AG10803 (cell line): ENCODE data around the gene SMIM29.

Experiments
- DNase-seq: peaks from one replicate; pipeline ENCODE4 v3.0.0; 2010; ENCODE audit warnings: low read depth
- H3K4me3 ChIP-seq: 2 replicates; pipeline ENCODE4 v1.5.1; 2011; ENCODE audit warnings: mild to moderate bottlenecking, low read length, control low read depth
- TF ChIP-seq, protein P1 (sequence below): conservative IDR thresholded peaks from 2 replicates; pipeline ENCODE4 v1.5.1; 2011; ENCODE audit warnings: mild to moderate bottlenecking, low read length, control low read depth, inconsistent platforms

The SMIM29 gene

GRCh38 chr6:34226731-34227586, 21.8 kb downstream of the SMIM29 start:
- no peak overlapping the region for H3K4me3 ChIP-seq
- no peak for DNase-seq
- TF ChIP-seq, protein P1, sequence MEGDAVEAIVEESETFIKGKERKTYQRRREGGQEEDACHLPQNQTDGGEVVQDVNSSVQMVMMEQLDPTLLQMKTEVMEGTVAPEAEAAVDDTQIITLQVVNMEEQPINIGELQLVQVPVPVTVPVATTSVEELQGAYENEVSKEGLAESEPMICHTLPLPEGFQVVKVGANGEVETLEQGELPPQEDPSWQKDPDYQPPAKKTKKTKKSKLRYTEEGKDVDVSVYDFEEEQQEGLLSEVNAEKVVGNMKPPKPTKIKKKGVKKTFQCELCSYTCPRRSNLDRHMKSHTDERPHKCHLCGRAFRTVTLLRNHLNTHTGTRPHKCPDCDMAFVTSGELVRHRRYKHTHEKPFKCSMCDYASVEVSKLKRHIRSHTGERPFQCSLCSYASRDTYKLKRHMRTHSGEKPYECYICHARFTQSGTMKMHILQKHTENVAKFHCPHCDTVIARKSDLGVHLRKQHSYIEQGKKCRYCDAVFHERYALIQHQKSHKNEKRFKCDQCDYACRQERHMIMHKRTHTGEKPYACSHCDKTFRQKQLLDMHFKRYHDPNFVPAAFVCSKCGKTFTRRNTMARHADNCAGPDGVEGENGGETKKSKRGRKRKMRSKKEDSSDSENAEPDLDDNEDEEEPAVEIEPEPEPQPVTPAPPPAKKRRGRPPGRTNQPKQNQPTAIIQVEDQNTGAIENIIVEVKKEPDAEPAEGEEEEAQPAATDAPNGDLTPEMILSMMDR = no peak

- TF ChIP-seq, protein P1 = no peak
- H3K4me3 ChIP-seq = no peak overlapping the region
- DNase-seq = no peak
Observed at GRCh38 chr6:34226066-34226465, 22.7 kb downstream of the SMIM29 start.

GRCh38 chr6:34225551-34225950, 23.3 kb downstream of the SMIM29 start:
- no peak overlapping the region for H3K4me3 ChIP-seq
- DNase-seq = no peak
- TF ChIP-seq, protein P1 = no peak

- TF ChIP-seq, protein P1 = no peak
- DNase-seq = peak; percentile 90
- H3K4me3 ChIP-seq = peak overlapping the region; percentile 62
Observed at GRCh38 chr6:34223956-34224940, 24.6 kb downstream of the SMIM29 start.

GRCh38 chr6:34223381-34223955, 25.3 kb downstream of the SMIM29 start:
- TF ChIP-seq, protein P1 = no peak
- no peak for DNase-seq
- H3K4me3 ChIP-seq = peak overlapping the region; percentile 54

GRCh38 chr6:34218691-34219090, 30.1 kb downstream of the SMIM29 start:
- TF ChIP-seq, protein P1 = no peak
- no peak for DNase-seq
- H3K4me3 ChIP-seq = no peak overlapping the region
